ENCODE results near the gene FXYD1. TPM values are rescaled to one million over a fixed set of nuclear protein-coding genes. Genes with fewer than 3 reads are reported as not detected.

Gene FXYD1
- total RNA-seq, 4 donors from 2014 or later: 42.8 to 140 (median 52.7) TPM

- 58 to 84% methylated on average over 3 of the region's 5 CpGs for WGBS, 2 donors (ENCODE audit: low coverage in 1 of 2)
- ATAC-seq: peak; percentile 17
Measured at GRCh38 chr19:35123573-35123972, 15.1 kb upstream of the FXYD1 start.

GRCh38 chr19:35124098-35125060, 14.2 kb upstream of the FXYD1 start:
- no peaks in the 10 kb centered on the region for H3K27me3 ChIP-seq
- peak overlapping the region; percentile 62 to 91 (median 79) for H3K27ac ChIP-seq
- peak overlapping the region; percentile 53 to 55 for H3K4me3 ChIP-seq
- no peaks in the 10 kb centered on the region for H3K9me3 ChIP-seq
- ATAC-seq: peak; percentile 90
- no peaks in the 10 kb centered on the region for H3K36me3 ChIP-seq
- peaks cover 0 to 60% (median 4%) of the 10 kb centered on the region in 3 donors for H3K4me1 ChIP-seq
- WGBS, 2 donors (ENCODE audit: low coverage in 1 of 2): 7 to 15% methylated on average over 4 to 12 of the region's 42 CpGs
- peak; percentile 74 to 79 for TF ChIP-seq POLR2A (IDR thresholded peaks at IDR 0.05)
- TF ChIP-seq EP300 (IDR thresholded peaks at IDR 0.05): no peak
- TF ChIP-seq POLR2AphosphoS5 (IDR thresholded peaks at IDR 0.05): peak; percentile 95
- no peak for TF ChIP-seq CTCF (IDR thresholded peaks at IDR 0.05)

More at GRCh38 chr19:35123573-35123972, 15.1 kb upstream of the FXYD1 start:
- Histone ChIP-seq H3K4me1 (peaks cover 0 to 60% (median 4%) of the 10 kb centered on the region in 3 donors), H3K4me3 (peak overlapping the region in 1 of 2 donors; percentile 53), H3K9me3 (no peaks in the 10 kb centered on the region), H3K27ac (peak overlapping the region in 3 of 4 donors; percentile 79 to 91 (median 79)), H3K27me3 (no peaks in the 10 kb centered on the region), H3K36me3 (no peaks in the 10 kb centered on the region)
- no peak for TF ChIP-seq CTCF (IDR thresholded peaks at IDR 0.05)
- TF ChIP-seq POLR2AphosphoS5 (IDR thresholded peaks at IDR 0.05): peak; percentile 36

GRCh38 chr19:35125270-35125717, 13.3 kb upstream of the FXYD1 start:
- no peak for TF ChIP-seq POLR2AphosphoS5 (IDR thresholded peaks at IDR 0.05)
- TF ChIP-seq EP300 (IDR thresholded peaks at IDR 0.05): no peak
- TF ChIP-seq POLR2A (IDR thresholded peaks at IDR 0.05): no peak
- no peak for TF ChIP-seq CTCF (IDR thresholded peaks at IDR 0.05)
- peak overlapping the region in 3 of 4 donors; percentile 79 to 91 (median 79) for H3K27ac ChIP-seq
- H3K9me3 ChIP-seq: no peaks in the 10 kb centered on the region
- no peaks in the 10 kb centered on the region for H3K36me3 ChIP-seq
- ATAC-seq: no peak
- H3K4me1 ChIP-seq: peaks cover 0 to 56% (median 4%) of the 10 kb centered on the region in 3 donors
- H3K27me3 ChIP-seq: no peaks in the 10 kb centered on the region
- WGBS, 2 donors (ENCODE audit: low coverage in 1 of 2): 80% methylated on average over 5 of the region's 19 CpGs; no CpG with 5 or more reads in 1 of the 2 donors
- H3K4me3 ChIP-seq: peak overlapping the region in 1 of 2 donors; percentile 53

DNA sequence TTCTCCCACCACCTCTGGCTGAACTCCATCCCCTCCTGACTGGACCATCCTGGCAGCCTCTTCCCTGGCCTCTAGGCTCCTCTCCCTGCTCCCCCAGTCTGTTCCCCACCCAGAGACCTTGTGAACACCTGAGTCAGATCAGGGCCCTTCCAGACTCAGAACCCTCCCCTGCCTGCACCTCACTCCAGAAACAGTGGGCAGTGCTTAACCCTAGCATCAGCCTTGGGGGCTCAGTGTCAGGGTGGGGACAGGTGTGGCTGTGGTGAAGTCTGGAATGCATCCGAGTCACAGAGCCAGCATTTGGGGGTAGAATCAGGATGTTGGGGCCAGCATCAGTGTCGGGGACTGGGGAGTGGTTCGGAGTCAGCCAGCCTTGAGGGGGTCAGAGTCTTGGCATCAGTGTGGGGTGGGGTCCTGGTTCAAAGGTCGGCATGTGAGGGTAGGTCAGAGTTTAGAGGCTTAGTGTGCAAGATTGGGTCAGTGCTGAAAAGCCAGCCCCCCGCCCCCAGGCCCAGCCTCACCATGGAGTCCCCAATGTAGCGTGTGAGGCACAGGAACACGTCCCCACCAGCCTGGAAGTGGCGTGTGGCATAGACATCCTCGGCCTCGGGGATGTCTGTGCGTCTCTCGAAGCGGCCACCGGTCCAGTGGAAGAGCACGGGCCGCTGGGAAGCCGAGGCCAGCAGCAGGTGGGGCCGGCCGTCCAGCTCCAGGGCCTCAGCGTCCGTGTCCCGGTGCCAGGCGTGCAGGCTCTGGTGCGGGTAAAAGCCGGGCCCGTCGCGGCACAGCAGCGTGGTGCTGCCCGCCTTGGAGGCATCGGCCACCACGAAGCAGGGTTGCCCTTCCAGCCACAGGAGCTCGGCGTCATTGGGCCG, 12.6 kb upstream of the FXYD1 start:
- no peak for ATAC-seq
- Histone ChIP-seq H3K4me1 (peaks cover 0 to 49% (median 4%) of the 10 kb centered on the region in 3 donors), H3K36me3 (no peaks in the 10 kb centered on the region), H3K9me3 (no peaks in the 10 kb centered on the region), H3K27me3 (no peaks in the 10 kb centered on the region), H3K27ac (peak overlapping the region in 3 of 4 donors; percentile 79 to 91 (median 79)), H3K4me3 (peak overlapping the region in 1 of 2 donors; percentile 30)
- no peak for TF ChIP-seq POLR2AphosphoS5 (IDR thresholded peaks at IDR 0.05)
- TF ChIP-seq CTCF (IDR thresholded peaks at IDR 0.05): no peak
- no peak for TF ChIP-seq POLR2A (IDR thresholded peaks at IDR 0.05)
- TF ChIP-seq EP300 (IDR thresholded peaks at IDR 0.05): no peak
- WGBS, 2 donors (ENCODE audit: low coverage in 1 of 2): 80 to 89% methylated on average over 3 to 4 of the region's 35 CpGs
